AG04449 (cell line): ENCODE data around the gene MARCHF10.

Source experiments
- CTCF ChIA-PET: fragments of 350-600 bp; formaldehyde crosslinking; extraction: SDS; loops from one replicate; lab custom pipeline; 2021; ENCODE audit warnings: antibody characterized with exemption; lab: Yijun Ruan, JAX
- POLR2A ChIA-PET: fragments of 400-600, 350-600 bp; formaldehyde crosslinking; extraction: SDS; loops from one replicate; lab custom pipeline; 2020; ENCODE audit warnings: antibody characterized with exemption, inconsistent platforms; lab: Yijun Ruan, JAX
- DNase-seq: peaks from one replicate; pipeline ENCODE4 v3.0.0-alpha.2; 2010; ENCODE audit warnings: low read depth, low spot score
- H3K4me3 ChIP-seq: 2 replicates; pipeline ENCODE4 v1.5.1; 2011; ENCODE audit warnings: low read depth, mild to moderate bottlenecking, control low read depth, low read length
- CTCF ChIP-seq: IDR thresholded peaks from one replicate; pipeline ENCODE4 v1.5.1; 2011; ENCODE audit warnings: mild to moderate bottlenecking, moderate library complexity, low read length, control low read depth, inconsistent platforms; ENCODE audit not compliant: insufficient read depth; ENCODE audit errors: missing control alignments

MARCHF10 gene

DNA sequence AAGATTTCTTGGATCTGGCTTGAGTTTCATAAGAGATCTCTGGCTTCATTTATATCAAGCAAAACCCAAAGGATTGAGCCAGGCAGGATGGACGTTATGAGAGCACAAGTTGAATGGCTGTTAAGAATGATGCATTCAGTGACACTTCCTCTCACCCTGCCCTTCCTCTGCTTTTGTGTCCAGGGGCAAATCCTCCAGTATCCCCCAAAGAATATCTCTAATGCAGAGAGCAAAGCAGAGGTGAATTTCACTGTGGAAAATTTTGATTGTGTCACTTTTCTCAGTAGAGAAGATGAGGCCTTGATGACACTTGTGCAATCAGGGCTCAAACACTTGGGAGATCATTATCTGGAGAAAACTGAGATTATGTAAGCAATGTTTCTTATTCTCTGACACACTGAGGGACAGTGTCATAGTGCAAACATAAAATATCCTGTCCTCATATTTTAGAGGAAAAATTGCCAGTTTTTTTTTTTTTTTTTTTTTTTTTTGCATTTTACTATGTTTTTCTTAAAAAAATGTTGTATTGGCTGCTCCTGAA is 25.3 kb downstream of the MARCHF10 start:
- ChIA-PET CTCF (interaction anchor here (0.6 kb wide), 1 partner anchor 511 kb away, joined by 3 read pairs; no protein-coding TSS in a partner anchor), POLR2A (no interaction called here)
- no peak for DNase-seq
- H3K4me3 ChIP-seq, result no peak overlapping the region
- TF ChIP-seq CTCF, result no peak

DNA sequence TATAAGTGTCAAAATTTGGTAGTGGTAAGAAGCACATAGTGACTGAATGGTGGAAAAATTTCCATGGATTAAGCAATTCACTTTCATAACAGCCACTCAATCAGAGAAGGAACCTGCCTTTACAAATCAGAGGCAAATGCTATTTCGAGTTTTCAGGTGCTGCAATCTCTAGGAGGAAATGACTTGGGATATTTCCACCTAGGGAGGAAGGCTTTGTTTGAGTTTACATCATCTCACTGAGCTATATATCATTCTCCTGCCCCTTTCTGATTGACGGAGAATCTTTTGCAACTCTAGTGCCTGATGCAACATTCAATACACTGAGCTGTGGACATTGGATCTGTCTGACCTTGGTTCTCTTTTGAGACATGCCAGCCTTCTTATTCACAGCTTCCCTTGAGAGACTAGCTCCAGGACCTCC is 26.3 kb downstream of the MARCHF10 start:
- no peak for TF ChIP-seq CTCF
- H3K4me3 ChIP-seq, result no peak overlapping the region
- ChIA-PET CTCF (interaction anchor here (0.6 kb wide), 1 partner anchor 21 kb away, joined by 3 read pairs; no protein-coding TSS in a partner anchor), POLR2A (no interaction called here)
- DNase-seq, result no peak

DNA sequence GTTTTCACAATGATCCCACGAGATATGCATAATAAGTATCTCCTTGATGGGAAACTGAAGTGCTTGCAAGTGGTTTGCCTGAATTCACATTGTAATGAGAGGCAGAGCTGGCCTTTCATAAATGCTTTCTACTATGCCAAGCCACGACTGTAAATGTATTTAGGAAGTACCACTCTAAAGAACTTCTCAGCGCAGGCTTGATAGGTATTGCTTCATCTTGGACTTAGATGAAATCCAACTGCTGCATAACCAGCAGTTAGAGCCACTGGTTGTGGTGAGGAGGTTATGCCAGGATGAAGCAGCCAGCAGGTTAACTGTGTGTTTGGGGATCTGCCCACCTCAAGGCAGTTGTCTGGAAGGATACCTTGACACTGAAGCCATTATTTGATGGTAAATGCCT is 26.8 kb downstream of the MARCHF10 start:
- no peak overlapping the region for H3K4me3 ChIP-seq
- CTCF ChIA-PET, result no interaction called here

GRCh38 chr17:62780951-62781350 is 27.2 kb downstream of the MARCHF10 start:
- CTCF ChIA-PET, result interaction anchor here (1.0 kb wide), 1 partner anchor 186 kb away, joined by 3 read pairs; no protein-coding TSS in a partner anchor
- POLR2A ChIA-PET, result no interaction called here
- no peak for DNase-seq
- H3K4me3 ChIP-seq, result no peak overlapping the region
- TF ChIP-seq CTCF, result no peak

More for the DNA sequence above, 26.8 kb downstream of the MARCHF10 start:
- POLR2A ChIA-PET, result no interaction called here
- no peak for TF ChIP-seq CTCF
- DNase-seq, result no peak

- no peak for DNase-seq
- ChIA-PET POLR2A (interaction anchor here (0.7 kb wide), 1 partner anchor 44 kb away, joined by 3 read pairs; no protein-coding TSS in a partner anchor), CTCF (interaction anchor here (1.0 to 1.1 kb wide), 2 partner anchors 11 to 187 kb away, joined by 3 read pairs; no protein-coding TSS in a partner anchor)
- TF ChIP-seq CTCF, result no peak
- no peak overlapping the region for H3K4me3 ChIP-seq
Observed at GRCh38 chr17:62780269-62780668, 27.8 kb downstream of the MARCHF10 start.

DNA sequence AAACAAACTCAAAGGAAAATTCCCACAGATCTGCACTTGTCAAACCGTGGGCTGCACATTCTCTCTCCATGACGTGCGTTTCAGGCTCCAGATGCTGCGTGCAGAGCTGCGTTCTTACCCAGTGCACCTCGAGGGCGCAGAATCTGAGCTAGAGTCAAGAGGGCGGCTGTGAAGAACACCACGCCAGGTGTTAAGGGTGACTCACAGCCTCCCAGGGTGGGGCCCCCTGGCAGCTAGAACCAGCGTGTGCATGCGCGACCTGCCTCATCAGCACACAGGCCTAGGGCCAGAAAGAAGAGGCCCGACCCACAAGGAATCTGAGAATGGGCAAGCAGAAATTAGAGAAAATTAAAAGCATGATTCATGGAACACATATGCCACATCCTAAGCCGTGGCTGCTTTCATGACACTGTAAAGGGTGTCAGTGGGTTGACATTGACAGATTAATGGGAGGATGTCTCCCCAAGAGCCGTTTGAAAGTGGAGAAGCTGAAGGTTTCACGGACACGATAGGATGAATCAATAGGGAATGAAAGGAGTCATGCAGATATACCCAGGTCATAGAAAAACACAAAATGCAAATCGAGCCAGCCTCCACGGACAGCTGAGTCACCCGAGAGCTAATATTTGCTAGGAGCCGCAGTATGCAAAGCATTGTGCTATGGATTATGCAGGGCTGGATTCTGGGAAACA is 29.0 kb downstream of the MARCHF10 start:
- POLR2A ChIA-PET, result interaction anchor here (0.8 to 1.0 kb wide), 3 partner anchors 12 to 151 kb away, joined by 3 read pairs; no protein-coding TSS in a partner anchor
- peak; percentile 82 for DNase-seq
- no peak for TF ChIP-seq CTCF
- peak overlapping the region; percentile 19 for H3K4me3 ChIP-seq
- CTCF ChIA-PET, result interaction anchor here (0.9 to 1.1 kb wide), 3 partner anchors 8 to 76 kb away, joined by 3 to 4 read pairs (median 3); no protein-coding TSS in a partner anchor
